WI38 (cell line): ENCODE data around the gene CYLD.

Experiments used
- H3K4me3 ChIP-seq: 2 replicates; pipeline ENCODE4 v1.5.1; 2011; ENCODE audit warnings: low read depth, mild to moderate bottlenecking, control low read depth, low read length
- CTCF ChIP-seq: IDR thresholded peaks from 2 replicates; pipeline ENCODE4 v1.5.1; 2012; ENCODE audit warnings: low read depth, mild to moderate bottlenecking, control low read depth, low read length

Gene CYLD

GRCh38 chr16:50830698-50831097 is 88.8 kb downstream of the CYLD start:
- no peak for TF ChIP-seq CTCF
- H3K4me3 ChIP-seq, result no peak overlapping the region

- no peak for TF ChIP-seq CTCF
- no peak overlapping the region for H3K4me3 ChIP-seq
Measured at GRCh38 chr16:50831751-50832150, 89.9 kb downstream of the CYLD start.

GRCh38 chr16:50833929-50834328 is 92.0 kb downstream of the CYLD start:
- no peak overlapping the region for H3K4me3 ChIP-seq
- no peak for TF ChIP-seq CTCF

GRCh38 chr16:50834701-50835100 is 92.8 kb downstream of the CYLD start:
- no peak overlapping the region for H3K4me3 ChIP-seq
- no peak for TF ChIP-seq CTCF

GRCh38 chr16:50835358-50836060 is 93.6 kb downstream of the CYLD start:
- TF ChIP-seq CTCF, result no peak
- no peak overlapping the region for H3K4me3 ChIP-seq

GRCh38 chr16:50836121-50836621 is 94.3 kb downstream of the CYLD start:
- no peak overlapping the region for H3K4me3 ChIP-seq
- TF ChIP-seq CTCF, result no peak

GRCh38 chr16:50837324-50837723 is 95.4 kb downstream of the CYLD start:
- H3K4me3 ChIP-seq, result no peak overlapping the region
- no peak for TF ChIP-seq CTCF
